GM18867 (cell line): ENCODE measurements around the gene NME3.

Experiments used
- ATAC-seq: cut with Tn5 transposase; IDR thresholded peaks from one replicate; pipeline ENCODE4 v1.9.1; 2021; ENCODE audit warnings: mild to moderate bottlenecking, moderate library complexity; ENCODE audit not compliant: unreplicated experiment

The NME3 gene

GRCh38 chr16:1770328-1771187 is 785 bp downstream of the NME3 start:
- no peak for ATAC-seq

- ATAC-seq: no peak
Observed at GRCh38 chr16:1769402-1770300, 1.7 kb downstream of the NME3 start.

GRCh38 chr16:1768767-1769401 is 2.5 kb downstream of the NME3 start:
- ATAC-seq: no peak

- ATAC-seq: no peak
Observed at GRCh38 chr16:1768061-1768766, 3.1 kb downstream of the NME3 start.

GRCh38 chr16:1767116-1767994 is 4.0 kb downstream of the NME3 start:
- no peak for ATAC-seq

- ATAC-seq: no peak
Observed at GRCh38 chr16:1766701-1767100, 4.6 kb downstream of the NME3 start.

- ATAC-seq: no peak
Observed at GRCh38 chr16:1766231-1766630, 5.1 kb downstream of the NME3 start.

GRCh38 chr16:1765826-1766225 is 5.5 kb downstream of the NME3 start:
- ATAC-seq: no peak

GRCh38 chr16:1764971-1765370 is 6.4 kb downstream of the NME3 start:
- no peak for ATAC-seq

GRCh38 chr16:1763521-1764511 is 7.5 kb downstream of the NME3 start:
- ATAC-seq: no peak

GRCh38 chr16:1762879-1763520 is 8.3 kb downstream of the NME3 start:
- no peak for ATAC-seq

GRCh38 chr16:1762196-1762878 is 9.0 kb downstream of the NME3 start:
- no peak for ATAC-seq

GRCh38 chr16:1761751-1762150 is 9.6 kb downstream of the NME3 start:
- no peak for ATAC-seq

GRCh38 chr16:1760911-1761310 is 10.4 kb downstream of the NME3 start:
- no peak for ATAC-seq

GRCh38 chr16:1759511-1759910 is 11.8 kb downstream of the NME3 start:
- ATAC-seq: no peak

GRCh38 chr16:1758923-1759322 is 12.4 kb downstream of the NME3 start:
- ATAC-seq: no peak

- no peak for ATAC-seq
Observed at GRCh38 chr16:1757714-1758461, 13.5 kb downstream of the NME3 start.
